ENCODE measurements around the gene FKBP7.
"Not testable (repeated sequence)": the region's sequence is repeated elsewhere in the genome, so short reads cannot be mapped to it uniquely, and the experiment has no call there.

Gene FKBP7

GRCh38 chr2:178478439-178479274 lies at the start of gene FKBP7:
Gene FKBP7 (minus strand): TSS chr2:178478600. CDS start chr2:178478499, 101 bp downstream.
- peak; percentile 78 to 82 for DNase-seq

- DNase-seq = no peak
Measured at GRCh38 chr2:178527592-178527991, 49.2 kb upstream of the FKBP7 start.

GRCh38 chr2:178526256-178526655 lies 47.9 kb upstream of the FKBP7 start:
- DNase-seq = no peak

- not testable (repeated sequence) for DNase-seq
Measured at GRCh38 chr2:178525460-178525859, 47.1 kb upstream of the FKBP7 start.

- DNase-seq = not testable (repeated sequence)
Measured at GRCh38 chr2:178525010-178525409, 46.6 kb upstream of the FKBP7 start.

- no peak for DNase-seq
Measured at GRCh38 chr2:178523596-178524134, 45.3 kb upstream of the FKBP7 start.

- DNase-seq = peak; percentile 65 to 80
Measured at GRCh38 chr2:178522950-178523595, 44.7 kb upstream of the FKBP7 start.

GRCh38 chr2:178521304-178522150 lies 43.1 kb upstream of the FKBP7 start:
- DNase-seq = no peak

GRCh38 chr2:178517496-178517895 lies 39.1 kb upstream of the FKBP7 start:
- DNase-seq = no peak

- peak in 1 of 2 experiments; percentile 46 for DNase-seq
Measured at GRCh38 chr2:178514664-178515063, 36.3 kb upstream of the FKBP7 start.

- DNase-seq = no peak
Measured at GRCh38 chr2:178513876-178514275, 35.5 kb upstream of the FKBP7 start.

GRCh38 chr2:178512484-178512883 lies 34.1 kb upstream of the FKBP7 start:
- DNase-seq = no peak

GRCh38 chr2:178510384-178510783 lies 32.0 kb upstream of the FKBP7 start:
- no peak for DNase-seq

- no peak for DNase-seq
Measured at GRCh38 chr2:178508646-178509045, 30.2 kb upstream of the FKBP7 start.

GRCh38 chr2:178506949-178507348 lies 28.5 kb upstream of the FKBP7 start:
- no peak for DNase-seq

- DNase-seq = no peak
Measured at GRCh38 chr2:178506524-178506923, 28.1 kb upstream of the FKBP7 start.

- no peak for DNase-seq
Measured at GRCh38 chr2:178506101-178506500, 27.7 kb upstream of the FKBP7 start.

- DNase-seq = no peak
Measured at GRCh38 chr2:178502751-178503150, 24.4 kb upstream of the FKBP7 start.

GRCh38 chr2:178499640-178500039 lies 21.2 kb upstream of the FKBP7 start:
- DNase-seq = no peak

- DNase-seq = no peak
Measured at GRCh38 chr2:178498137-178498536, 19.7 kb upstream of the FKBP7 start.

- DNase-seq = no peak
Measured at GRCh38 chr2:178496049-178496448, 17.6 kb upstream of the FKBP7 start.

- no peak for DNase-seq
Measured at GRCh38 chr2:178491612-178492011, 13.2 kb upstream of the FKBP7 start.

- DNase-seq = no peak
Measured at GRCh38 chr2:178485356-178485755, 7.0 kb upstream of the FKBP7 start.

Measured in stimulated activated CD4-positive, alpha-beta T cell treated with anti-CD3 and anti-CD28 coated beads, Interleukin-4, amount 100 ng/mL, for 4 hours (primary cell).